Neural crest cell (in vitro differentiated cells): Measurements from ENCODE around the gene GAMT. TPM values are rescaled to one million over a fixed set of nuclear protein-coding genes. Genes with fewer than 3 reads are reported as not detected.

Experiments
- DNase-seq: peaks from one replicate; pipeline ENCODE4 v3.0.0; 2021; ENCODE audit warnings: low read depth, mixed read lengths, low spot score
- H3K27ac Mint-ChIP-seq: one replicate; pipeline ENCODE4 v1.8.0; 2021; ENCODE audit warnings: mild to moderate bottlenecking, mixed read lengths; ENCODE audit not compliant: unreplicated experiment
- H3K27me3 Mint-ChIP-seq: 2 replicates; pipeline ENCODE4 v1.8.0; 2021; ENCODE audit warnings: low read depth, mild to moderate bottlenecking, mixed read lengths
- H3K36me3 Mint-ChIP-seq: 2 replicates; pipeline ENCODE4 v1.8.0; 2021; ENCODE audit warnings: low read depth, mild to moderate bottlenecking, mixed read lengths
- H3K4me1 Mint-ChIP-seq: 2 replicates; pipeline ENCODE4 v1.8.0; 2021; ENCODE audit warnings: mixed read lengths
- H3K4me3 Mint-ChIP-seq: one replicate; pipeline ENCODE4 v1.8.0; 2021; ENCODE audit warnings: mild to moderate bottlenecking, mixed read lengths
- H3K9me3 Mint-ChIP-seq: 2 replicates; pipeline ENCODE4 v1.8.0; 2021; ENCODE audit warnings: mixed read lengths
- CTCF ChIP-seq: fragments of 200-600 bp; sonication (generic); conservative IDR thresholded peaks from 2 replicates; pipeline ENCODE4 v1.5.0; 2021; ENCODE audit warnings: antibody characterized with exemption, mild to moderate bottlenecking
- total RNA-seq: library from RNA; stranded (reverse); gene quantifications from 2 replicates; pipeline ENCODE4 v1.2.1, GENCODE V29; 2021

Gene GAMT
- total RNA-seq, 1 donor from 2014 or later: 45.6 TPM

- Mint-ChIP-seq H3K36me3 (peaks cover 14% of the 10 kb centered on the region), H3K27me3 (no peaks in the 10 kb centered on the region), H3K27ac (no peak overlapping the region), H3K4me3 (no peak overlapping the region), H3K4me1 (peaks cover 33% of the 10 kb centered on the region), H3K9me3 (no peaks in the 10 kb centered on the region)
- TF ChIP-seq CTCF: no peak
- no peak for DNase-seq
Measured at GRCh38 chr19:1362387-1363257, 38.7 kb downstream of the GAMT start.

GRCh38 chr19:1361601-1362386 is 39.5 kb downstream of the GAMT start:
- no peak for DNase-seq
- Mint-ChIP-seq H3K9me3 (no peaks in the 10 kb centered on the region), H3K36me3 (peaks cover 19% of the 10 kb centered on the region)

GRCh38 chr19:1360818-1361461 is 40.4 kb downstream of the GAMT start:
- DNase-seq: no peak
- Mint-ChIP-seq H3K27ac (no peak overlapping the region), H3K9me3 (no peaks in the 10 kb centered on the region), H3K4me3 (peak overlapping the region; percentile 56), H3K36me3 (peaks cover 19% of the 10 kb centered on the region), H3K4me1 (peaks cover 44% of the 10 kb centered on the region), H3K27me3 (no peaks in the 10 kb centered on the region)
- no peak for TF ChIP-seq CTCF

More at GRCh38 chr19:1361601-1362386, 39.5 kb downstream of the GAMT start:
- TF ChIP-seq CTCF: no peak
- H3K4me1 Mint-ChIP-seq: peaks cover 37% of the 10 kb centered on the region
- H3K4me3 Mint-ChIP-seq: peak overlapping the region; percentile 56
- peak overlapping the region; percentile 65 for H3K27ac Mint-ChIP-seq
- no peaks in the 10 kb centered on the region for H3K27me3 Mint-ChIP-seq

- DNase-seq: no peak
- Mint-ChIP-seq H3K27ac (no peak overlapping the region), H3K9me3 (no peaks in the 10 kb centered on the region), H3K27me3 (no peaks in the 10 kb centered on the region), H3K4me3 (peak overlapping the region; percentile 46), H3K36me3 (peaks cover 19% of the 10 kb centered on the region), H3K4me1 (peaks cover 48% of the 10 kb centered on the region)
- TF ChIP-seq CTCF: no peak
Measured at GRCh38 chr19:1360126-1360817, 41.1 kb downstream of the GAMT start.

- TF ChIP-seq CTCF: no peak
- no peak for DNase-seq
- Mint-ChIP-seq H3K4me3 (peak overlapping the region; percentile 47), H3K4me1 (peaks cover 52% of the 10 kb centered on the region), H3K27ac (no peak overlapping the region), H3K9me3 (no peaks in the 10 kb centered on the region), H3K27me3 (no peaks in the 10 kb centered on the region), H3K36me3 (peaks cover 14% of the 10 kb centered on the region)
Measured at GRCh38 chr19:1357531-1358109, 43.7 kb downstream of the GAMT start.
